HG02678 (cell line): Measurements from ENCODE around the gene CTBP1.

Experiments
- ATAC-seq: cut with Tn5 transposase; IDR thresholded peaks from one replicate; pipeline ENCODE4 v1.9.1; 2021; ENCODE audit warnings: mild to moderate bottlenecking, moderate library complexity; ENCODE audit not compliant: unreplicated experiment

CTBP1 gene

GRCh38 chr4:1211891-1212545 is 36.9 kb downstream of the CTBP1 start:
- no peak for ATAC-seq

DNA sequence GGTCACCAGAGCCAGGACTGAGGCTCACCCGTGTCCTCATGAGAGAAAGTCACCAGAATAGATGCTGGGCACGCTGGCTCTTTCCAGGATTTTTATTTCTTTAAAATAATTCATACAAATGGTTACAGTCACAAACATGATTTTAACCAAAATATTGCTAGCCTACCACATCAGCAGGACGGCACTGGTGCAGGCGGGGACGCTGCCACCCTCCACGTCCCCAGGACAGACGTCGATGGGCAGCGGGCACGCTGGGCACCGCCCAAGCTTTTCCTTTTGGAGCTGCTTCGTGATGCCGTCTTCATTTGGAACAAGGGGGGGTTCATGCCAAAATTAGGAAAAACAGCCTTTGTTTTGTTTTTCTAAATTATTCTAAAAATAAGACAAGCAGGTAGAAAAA is 37.6 kb downstream of the CTBP1 start:
- no peak for ATAC-seq

GRCh38 chr4:1210971-1211370 is 38.0 kb downstream of the CTBP1 start:
- no peak for ATAC-seq

DNA sequence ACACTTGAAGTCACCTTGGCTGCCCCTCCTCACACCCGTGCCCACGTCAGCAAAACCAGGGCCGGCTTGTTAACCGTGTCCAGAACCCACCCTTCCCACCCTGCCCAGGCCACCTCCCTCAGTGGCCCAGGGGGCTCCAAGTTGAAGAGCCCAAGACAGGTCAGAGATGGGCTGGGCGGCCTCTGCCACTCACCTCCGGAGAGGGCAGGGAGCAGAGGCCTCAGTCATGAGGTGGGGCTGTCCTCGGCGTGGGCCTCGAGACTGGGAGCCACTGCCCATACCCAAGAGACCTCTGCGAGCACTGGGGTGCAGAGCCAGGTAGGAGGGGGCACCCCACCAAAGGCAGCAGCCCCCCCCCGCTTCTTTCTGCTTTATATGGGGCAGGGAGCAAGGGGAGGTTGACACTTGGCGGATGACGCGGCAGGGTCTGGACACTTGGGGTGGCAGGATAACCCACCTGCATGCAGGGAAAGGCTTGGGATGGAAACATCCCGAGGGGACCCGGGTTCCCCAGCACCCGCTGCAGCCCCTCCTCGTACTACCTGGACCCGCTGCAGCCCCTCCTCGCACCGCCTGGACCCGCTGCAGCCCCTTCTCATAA is 38.6 kb downstream of the CTBP1 start:
- no peak for ATAC-seq

DNA sequence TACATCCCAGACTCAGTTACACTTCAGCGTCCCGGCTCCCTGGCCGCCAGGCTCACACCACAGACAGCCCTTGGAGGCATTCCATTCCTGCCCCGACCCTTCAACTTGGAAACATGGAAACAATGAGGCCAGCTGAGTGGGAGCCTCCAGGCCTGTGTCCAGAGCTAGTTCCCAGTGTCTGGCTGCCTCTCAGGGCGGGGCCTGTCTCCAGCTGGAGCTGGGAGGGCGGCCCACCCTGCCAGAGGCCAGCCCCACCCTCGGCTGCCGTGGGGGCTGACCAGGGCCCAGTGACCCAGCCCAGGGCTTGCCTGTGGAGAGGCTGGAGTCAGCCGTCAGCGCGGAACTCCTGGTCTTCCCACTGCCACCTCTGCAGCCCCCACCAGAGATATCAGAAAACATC is 39.1 kb downstream of the CTBP1 start:
- no peak for ATAC-seq

DNA sequence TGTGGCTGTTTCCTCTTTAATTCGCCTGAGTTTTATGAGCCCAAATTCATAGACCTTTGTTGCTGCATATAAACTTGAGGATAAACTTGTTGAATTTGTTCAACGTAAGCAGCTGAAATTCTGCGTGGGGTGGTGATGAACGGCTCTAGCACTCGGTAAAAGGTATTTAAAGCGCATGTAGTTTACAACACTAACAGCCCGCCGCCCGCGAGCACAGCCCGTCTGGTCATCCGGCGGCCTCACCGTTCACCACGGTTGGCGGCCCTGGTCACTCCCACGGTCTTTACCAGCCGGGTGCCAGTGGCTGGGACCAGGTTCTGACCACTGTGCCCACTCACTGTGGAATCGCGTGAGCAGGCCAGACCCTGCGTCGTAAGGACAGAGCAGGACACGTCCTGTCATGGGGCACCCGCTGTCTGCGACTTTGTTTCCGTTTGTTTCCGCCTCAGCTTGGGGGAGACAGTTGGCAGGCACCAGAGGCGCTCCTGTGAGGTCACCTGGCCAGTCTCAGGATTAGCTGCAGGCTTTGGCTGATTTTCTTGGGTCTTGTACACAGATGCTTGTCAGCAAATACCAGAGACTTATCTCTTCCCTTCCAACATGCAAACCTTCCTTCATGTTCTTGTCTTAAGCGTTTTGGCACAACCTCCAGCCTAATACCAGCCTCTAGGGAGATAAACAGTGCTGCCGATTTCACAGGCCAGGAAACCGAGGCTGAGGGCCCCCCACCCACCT is 39.8 kb downstream of the CTBP1 start:
- no peak for ATAC-seq

DNA sequence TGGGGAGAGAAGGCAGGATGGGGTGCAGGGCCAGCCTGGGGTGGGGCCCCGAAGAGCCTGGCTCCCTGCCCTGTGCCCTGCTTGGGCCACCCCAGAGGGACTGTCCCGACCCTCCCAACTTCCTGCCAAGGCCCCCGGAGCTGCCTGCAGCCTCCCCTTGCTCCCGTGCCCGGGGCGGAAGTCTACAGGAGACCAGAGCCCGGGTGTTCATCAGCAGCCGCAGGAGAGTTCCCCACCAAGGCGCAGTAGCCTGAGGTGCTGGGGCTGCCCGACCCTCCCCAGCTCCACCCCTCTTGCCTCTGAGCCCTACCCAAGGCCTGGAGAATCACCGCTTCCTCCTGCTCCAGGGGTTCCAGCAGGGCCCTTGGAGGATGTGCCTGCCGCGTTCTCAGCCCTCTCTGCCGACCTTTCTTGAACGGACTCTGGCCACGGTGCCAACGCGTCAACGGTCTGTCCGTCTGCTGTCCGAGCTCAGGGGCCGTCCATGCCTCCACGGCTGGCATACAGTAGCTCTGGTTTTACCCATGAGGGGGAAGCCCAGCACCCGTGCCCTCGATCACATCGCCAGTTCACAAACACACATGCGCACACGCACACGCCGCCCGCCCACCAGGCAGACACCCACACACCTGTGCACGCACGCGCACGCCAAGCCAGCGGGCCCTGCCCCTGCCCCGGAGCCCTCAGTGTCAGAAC is 40.5 kb downstream of the CTBP1 start:
- ATAC-seq = no peak

GRCh38 chr4:1207603-1208265 is 41.2 kb downstream of the CTBP1 start:
- no peak for ATAC-seq

DNA sequence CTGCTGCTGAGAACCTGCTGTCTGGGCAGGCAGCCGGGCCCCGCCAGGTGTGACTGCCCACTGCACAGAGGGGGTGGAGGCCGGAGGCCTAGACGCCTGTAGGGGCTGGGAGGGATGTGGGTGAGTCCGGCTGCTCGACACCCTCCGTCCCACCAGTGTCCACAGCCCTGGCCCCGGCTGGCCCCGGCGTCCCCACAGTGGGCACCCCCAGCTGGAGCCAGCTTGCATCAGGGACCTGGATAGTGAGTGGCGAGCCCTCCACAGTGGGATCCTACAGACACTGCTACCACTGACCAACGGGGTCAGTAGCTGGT is 41.8 kb downstream of the CTBP1 start:
- no peak for ATAC-seq

GRCh38 chr4:1206299-1207156 is 42.4 kb downstream of the CTBP1 start:
- ATAC-seq = no peak

DNA sequence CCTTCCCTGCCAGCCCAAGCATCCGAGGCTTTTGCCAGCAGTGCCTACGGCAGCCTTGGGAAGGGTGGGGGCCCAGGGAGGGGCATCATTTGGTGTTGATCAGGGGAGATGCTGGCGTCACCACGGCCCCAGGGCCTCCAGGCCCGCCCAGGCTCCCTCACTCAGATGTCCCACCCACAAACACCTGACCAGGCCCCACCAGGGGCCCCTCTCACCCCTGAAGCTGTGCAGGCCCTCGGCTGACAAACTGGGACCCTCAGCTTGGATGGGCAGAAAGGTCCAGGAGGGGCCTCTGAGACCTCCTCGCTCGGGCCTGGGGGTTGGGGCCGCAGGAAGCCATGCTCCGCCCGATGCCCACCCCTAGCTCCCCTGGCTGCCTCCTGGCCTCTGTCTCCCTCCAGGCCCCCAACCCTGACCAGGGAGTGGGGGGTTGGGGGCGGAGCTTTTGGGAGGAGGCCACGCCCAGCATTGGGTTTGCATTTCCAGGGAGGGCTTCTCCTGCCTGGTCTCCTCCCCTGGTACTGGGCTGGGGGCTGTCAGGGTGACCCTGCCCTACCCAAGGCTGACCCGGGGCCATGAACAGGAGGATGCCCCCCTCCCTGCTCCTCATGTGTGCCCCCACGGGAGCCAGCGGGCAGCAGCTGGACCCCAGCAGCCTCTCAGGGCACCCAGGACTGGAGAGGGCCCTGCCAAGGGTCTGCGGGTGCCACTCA is 43.2 kb downstream of the CTBP1 start:
- no peak for ATAC-seq

DNA sequence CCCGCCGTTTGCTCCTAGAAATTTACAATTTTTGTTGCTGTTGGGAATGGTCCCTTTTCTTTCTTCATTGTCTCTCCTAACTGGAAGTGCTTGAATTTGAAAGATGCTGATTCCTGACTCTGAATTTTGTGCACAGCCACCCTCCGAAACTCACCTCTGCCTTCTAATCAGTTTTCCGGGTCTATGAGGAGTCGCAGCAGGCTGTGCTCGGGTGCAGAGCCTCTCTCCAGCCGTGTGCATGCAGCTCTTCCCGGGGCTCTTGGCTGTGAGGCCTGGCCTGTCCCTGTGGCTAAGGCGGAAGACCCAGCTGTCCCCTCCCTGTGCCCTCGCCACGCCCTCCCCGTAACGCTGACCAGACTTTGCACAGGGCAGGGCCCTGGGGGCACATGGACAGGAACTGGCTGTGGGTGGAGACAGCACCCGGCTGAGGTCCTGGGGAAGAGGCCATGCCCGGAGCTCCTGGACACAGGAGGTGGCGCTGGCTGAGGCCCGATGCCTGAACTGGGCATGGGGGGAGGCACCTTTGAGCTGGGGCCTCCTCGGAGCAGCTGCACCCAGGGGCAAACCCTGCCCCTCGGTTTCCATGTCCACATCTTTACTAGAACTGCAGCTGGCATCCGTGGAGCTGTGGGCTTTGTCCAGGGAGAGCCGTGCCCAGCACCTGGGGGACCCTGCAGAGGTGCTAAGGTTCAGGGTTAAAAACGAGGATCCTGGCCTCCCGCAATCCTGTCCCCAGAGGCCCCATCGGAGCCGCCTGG is 43.9 kb downstream of the CTBP1 start:
- no peak for ATAC-seq

GRCh38 chr4:1204286-1204827 is 44.6 kb downstream of the CTBP1 start:
- no peak for ATAC-seq

DNA sequence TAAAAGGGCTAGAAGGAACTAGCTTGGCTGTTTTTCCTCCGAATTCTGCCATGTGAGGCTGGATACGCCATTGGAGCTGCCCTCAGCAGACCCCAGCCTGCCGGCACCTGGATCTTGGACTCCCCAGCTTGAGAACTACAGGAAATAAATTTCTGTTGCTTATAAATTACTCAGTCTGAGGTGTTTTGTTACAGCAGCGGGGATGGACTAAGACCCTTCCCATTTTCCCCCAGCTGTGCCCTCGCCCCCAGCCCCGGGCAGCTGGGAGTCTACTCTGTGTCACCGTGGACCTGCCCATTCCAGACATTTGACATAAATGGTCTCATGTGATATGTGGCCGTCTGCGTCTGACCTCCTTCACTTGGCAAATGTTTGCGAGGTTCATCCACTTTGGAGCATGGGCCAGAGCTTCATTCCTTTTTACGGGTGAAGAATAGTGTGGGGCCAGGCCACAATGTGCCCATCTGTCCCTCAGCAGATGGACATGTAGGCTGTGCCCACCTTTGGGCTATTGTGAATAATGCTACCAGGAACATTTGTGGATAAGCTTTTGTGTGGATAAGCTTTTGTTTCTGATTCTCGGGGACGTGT is 45.8 kb downstream of the CTBP1 start:
- no peak for ATAC-seq

- ATAC-seq = no peak
Observed at GRCh38 chr4:1202526-1203011, 46.4 kb downstream of the CTBP1 start.

DNA sequence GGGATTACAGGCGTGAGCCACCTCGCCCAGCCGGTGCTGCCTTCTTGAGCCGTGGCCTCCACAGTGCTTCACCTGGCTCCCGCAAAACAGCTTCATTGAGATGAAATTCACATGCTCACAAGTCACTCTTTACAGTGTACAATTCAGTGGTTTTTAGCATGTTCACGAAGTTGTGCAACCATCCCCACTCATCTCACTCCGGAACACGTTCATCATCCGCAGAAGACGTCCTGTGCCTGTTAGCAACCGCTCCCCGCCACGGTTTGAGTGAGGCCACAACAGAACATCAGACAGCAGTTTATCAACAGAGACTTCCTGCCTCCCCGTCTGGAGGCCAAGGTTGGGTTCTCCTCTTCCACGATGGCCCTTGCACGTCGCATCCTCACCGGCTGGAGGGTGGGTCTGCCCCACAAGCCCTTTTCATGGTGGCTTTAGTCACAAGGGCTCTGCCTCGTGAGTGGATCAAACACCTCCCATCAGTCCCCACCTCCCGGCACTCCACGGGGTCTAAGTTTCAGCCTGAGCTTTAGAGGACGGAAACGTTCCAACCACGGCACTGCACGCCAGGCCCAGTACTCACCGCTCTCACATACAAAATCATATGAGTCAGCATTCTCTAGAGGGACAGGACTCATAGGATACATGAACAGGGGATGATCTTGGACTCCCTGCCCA is 46.9 kb downstream of the CTBP1 start:
- peak; percentile 34 for ATAC-seq

GRCh38 chr4:1200425-1201035 is 48.4 kb downstream of the CTBP1 start:
- ATAC-seq = no peak
